Left ventricle myocardium superior (tissue), 1 donor: Measurements from ENCODE around the gene MLIP. TPM values are rescaled to one million over a fixed set of nuclear protein-coding genes. Genes with fewer than 3 reads are reported as not detected.

Experiments
- ATAC-seq: fragments of 200-7000 bp; cut with Tn5 transposase; one replicate; pipeline ENCODE4 v1.9.1; 2020; ENCODE audit warnings: mild to moderate bottlenecking, moderate library complexity
- DNase-seq: peaks from one replicate; pipeline ENCODE4 v3.0.0-alpha.2; 2020
- intact Hi-C: fragments of 100-400 bp; cut with micrococcal nuclease; formaldehyde crosslinking; loops from one replicate; pipeline ENCODE4 v1.11.0; 2022
- total RNA-seq: library from RNA; stranded (reverse); fragmentation: NEBNext Ultra II Directional; extraction: Animal tissue kit (Norgen Biotek cat#: 25700); gene quantifications from one replicate; pipeline ENCODE4 v1.2.1, GENCODE V29; 2021
- donor health status: DM: no; HTN: yes; CAD: no; lungs with severe emphysema.

The MLIP gene
- total RNA-seq, 1 donor from 2014 or later, result 436 TPM

DNA sequence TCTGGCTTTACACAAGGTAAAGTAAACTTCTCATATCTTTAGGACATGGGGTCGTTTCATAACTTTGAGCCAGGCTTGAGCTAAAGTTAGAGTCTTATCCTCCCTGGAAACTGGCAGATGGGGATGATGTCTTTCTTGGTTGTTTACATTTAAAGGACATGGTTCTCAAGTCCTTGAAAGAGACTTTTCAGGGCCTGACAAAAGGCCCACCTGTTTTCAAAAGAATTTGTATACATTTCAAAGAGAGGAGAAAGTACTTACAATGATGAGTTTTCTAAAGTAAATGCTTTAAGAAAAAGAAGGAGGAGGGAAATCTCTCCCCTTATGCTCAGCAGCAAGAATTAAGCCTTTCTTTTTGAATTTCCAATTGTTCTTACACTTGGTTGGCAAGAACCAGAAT is 151.3 kb downstream of the MLIP start:
- intact Hi-C loops, result no loop called here
- DNase-seq (no peak), ATAC-seq (no peak)

DNA sequence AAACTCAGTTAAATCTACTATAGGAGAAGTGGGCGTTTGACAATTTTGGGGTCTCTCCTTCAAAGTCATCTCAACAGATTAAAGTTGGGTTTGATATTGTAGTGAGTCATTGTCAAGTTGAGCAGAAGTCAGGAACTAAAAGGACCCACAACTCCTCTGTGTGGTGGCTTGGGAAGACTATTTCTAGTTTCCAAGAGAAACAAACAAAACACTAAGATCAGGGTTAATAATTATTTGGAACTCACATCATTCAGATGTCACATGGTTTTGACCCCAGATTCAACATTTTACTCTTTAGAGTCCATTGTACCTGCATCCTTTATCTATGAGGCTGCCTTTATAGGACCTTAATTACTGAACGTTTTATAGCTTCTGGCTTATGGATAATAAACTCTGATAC is 151.7 kb downstream of the MLIP start:
- ATAC-seq, result no peak
- intact Hi-C loops, result no loop called here

DNA sequence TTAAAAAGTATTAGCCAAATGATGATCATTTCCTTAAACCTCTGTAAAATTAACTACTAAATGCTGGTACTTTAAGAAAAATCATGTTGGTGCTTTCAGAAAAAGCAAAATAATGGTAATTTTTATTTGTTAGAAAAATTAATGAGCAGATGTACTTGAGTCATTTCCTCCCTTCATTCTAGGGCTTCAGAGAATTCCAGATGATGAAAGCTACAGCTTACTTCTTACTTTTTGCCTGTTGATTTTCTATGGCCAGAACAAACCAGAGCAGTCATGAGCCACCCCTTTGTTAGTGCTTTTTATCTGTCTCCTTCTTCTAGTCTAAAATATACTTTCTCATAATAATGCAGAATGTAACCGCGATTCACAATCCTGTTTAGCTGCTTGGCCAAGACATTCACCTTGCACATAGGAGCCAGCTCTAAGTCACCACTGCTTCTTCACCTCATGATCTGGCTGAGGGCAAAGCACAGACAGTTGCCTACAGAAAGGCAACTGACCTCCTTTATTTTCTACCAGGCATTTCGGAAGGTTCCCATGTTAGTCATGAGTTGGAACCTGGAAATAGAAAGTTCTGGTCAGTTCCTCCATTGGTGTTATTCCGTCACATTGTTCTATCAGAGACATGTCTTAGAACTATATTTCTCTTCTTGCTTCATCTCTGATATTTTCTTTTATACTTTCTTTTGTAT is 153.5 kb downstream of the MLIP start:
- no peak for ATAC-seq
- DNase-seq, result no peak
- intact Hi-C loops, result no loop called here

More for the DNA sequence above, 151.7 kb downstream of the MLIP start:
- no peak for DNase-seq

DNA sequence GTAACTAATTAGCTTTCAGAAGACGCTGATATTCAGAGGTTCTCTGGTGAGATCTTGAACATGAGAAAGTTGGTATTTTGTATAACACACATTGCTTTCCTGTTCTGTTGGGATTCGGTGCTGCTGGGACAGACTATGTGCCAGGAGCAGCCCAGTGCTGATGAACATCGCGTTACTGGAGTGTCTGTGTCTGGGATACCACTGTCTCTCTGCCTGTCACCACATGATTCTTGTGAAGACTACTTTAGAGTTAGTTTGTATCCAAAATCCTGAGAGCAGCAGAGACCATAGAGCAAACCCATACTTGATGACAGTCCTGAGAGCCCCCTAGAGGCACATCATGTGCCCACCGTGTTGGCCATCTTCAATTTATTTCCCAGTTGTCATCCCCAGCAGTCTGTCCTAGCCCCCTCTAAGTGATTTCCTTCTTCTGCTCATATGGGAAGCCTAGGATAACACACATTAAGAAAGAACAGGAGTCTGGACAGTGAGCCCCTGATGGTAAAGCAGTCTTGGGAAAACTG is 155.2 kb downstream of the MLIP start:
- DNase-seq, result no peak
- ATAC-seq, result peak; percentile 54
- intact Hi-C loops, result no loop called here

DNA sequence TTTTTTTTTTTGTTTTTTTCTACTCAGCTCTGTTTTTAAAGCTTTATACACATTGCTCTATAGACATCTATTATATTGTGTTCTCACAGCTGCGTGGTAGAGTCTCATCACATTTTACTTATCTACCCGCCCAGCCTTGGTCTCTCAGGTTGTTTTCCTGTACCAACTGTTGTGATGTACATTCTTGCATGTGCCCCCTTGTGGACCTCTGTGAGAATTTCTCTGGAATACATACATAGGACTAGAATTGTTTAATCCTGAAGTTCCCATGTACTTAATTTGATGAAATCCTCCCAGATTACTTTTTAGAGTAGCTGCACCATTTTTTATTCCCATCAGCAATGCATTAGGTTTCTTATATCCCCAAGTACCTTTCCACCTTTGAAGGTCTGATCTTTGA is 156.6 kb downstream of the MLIP start:
- DNase-seq (no peak), ATAC-seq (peak; percentile 10)
- intact Hi-C loops, result no loop called here

DNA sequence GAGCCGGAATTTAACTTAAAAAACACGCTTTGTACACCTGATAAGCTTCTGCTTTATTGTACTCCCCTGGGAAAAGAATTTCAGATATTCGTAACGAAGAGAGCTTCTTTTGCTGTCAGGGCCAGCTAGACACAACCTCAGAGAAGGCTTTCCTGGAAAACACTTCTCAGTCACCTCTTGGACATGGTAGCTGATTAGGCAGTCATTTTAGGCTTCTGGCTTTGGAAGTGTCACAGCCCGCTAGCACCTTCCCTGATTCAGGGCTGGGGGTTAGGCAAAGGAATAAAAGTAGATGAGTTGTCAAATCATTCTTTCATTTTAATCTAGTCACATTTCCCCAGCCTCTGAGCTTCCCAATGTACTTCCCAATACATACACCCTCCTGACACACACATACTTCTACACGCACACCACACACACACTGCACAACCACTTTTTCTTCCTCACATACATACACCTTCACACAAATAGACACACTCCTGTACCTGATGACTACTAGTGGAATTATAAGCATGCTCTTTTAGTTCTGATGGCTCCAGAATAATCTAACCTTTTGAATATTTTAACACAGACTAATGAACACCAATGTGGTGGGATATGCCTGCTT is 162.1 kb downstream of the MLIP start:
- intact Hi-C loops, result no loop called here
- no peak for DNase-seq
- peak; percentile 37 for ATAC-seq

DNA sequence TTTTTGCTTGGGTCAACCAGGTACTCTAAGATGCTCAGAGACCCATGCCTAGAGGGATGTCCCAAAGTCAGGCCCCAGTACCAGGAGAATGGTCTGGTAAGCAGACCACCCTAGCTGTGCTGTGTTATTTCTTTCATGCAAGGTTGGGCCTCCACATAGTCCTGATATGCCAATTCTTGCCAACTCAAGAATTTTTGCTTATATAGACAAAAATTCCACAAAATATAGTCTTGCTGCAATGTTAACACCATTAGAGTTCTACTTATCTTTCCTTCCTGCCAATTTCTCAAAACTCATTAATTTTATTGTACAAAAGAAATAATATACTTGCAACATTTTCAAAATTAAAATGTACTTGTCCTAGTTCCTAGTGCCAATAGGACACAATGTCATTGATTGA is 163.1 kb downstream of the MLIP start:
- DNase-seq, result no peak
- peak; percentile 11 for ATAC-seq
- intact Hi-C loops, result no loop called here

DNA sequence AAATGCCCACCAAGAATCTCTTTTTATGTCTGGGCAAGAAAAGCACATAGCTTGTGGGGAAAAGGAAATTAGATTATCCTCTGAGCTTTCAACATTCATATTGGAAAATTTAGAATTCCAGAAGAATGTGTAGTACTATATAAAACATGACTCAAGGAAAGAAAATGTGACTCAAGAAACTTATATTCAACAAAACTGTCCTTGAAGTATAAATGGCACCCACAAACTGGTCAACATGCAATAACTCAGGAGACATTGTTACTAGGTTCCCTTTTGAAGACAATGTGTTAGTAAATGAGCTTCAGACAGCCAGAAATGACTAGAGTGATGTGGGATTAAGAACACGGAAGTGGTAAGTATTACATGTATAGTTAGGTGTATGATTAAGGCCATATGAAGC is 170.9 kb downstream of the MLIP start:
- DNase-seq, result no peak
- ATAC-seq, result no peak
- intact Hi-C loops, result no loop called here

DNA sequence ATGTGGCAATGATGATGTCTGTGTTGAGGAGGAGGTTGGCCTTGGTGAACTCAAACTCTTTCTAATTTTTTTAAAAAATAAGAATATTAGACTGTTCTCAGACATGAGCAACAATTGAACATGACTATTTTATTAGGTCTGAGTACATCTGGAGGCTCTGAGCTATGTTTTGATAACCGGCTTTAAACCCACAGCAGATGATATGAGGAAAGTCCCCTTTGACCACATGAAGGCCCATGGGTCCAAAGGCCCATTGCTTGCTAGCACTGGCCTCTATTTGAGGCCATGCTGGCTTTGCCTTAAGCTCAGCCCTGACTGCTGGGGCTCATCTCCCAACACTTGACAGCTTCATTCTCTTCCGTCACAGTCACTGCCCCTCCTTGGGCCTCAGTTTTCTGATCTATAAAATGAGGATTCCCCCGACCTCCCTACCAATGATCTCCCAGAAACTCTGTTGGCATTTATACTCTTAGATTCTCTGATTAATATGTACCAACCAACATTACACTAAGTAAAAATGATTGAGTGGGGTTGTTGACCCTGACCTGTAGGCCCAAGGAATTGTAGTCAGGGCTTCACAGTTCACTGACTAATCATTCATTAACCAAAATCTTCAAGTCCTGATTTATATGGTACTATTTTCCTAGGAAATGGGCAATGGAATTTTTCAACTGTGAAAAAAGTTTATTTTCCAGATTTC is 173.1 kb downstream of the MLIP start:
- intact Hi-C loops, result no loop called here
- DNase-seq (no peak), ATAC-seq (no peak)

DNA sequence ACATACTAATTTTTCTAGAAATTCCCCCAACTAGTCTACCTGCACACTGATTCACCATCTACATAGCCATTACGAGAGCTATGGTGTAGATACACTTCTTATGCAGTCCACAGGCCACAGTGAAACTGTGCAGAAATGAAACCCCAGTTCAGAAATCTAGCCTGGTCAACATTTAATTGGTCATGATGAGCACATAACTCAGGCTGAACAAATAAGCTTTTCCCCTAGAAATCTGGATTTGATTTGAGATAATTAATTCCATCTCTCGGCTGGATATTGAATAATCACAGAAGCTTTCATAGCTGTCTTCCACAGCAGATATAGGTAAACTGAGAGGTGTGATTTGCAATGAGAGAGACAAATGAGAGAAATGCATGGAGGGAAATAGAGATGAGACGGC is 174.4 kb downstream of the MLIP start:
- ATAC-seq (no peak), DNase-seq (no peak)
- intact Hi-C loops, result no loop called here

DNA sequence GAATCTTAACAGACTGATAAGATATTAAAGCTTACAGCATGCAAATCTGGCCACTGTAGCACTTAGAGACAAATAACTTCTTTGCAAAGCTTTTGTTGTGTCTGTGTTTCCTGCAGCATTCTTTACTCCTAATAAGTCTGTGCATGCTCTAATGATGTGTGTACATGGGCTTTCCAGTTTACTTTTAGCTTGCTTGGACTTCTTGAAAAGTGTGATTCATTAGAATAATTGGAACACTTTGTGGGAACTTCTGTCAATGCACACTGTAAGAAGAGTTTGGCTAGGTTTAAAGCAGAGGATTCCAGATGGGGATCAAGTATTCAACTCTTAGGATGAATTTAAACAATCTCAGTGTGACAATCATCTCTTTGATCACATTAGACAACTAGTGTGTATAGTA is 174.9 kb downstream of the MLIP start:
- intact Hi-C loops, result no loop called here
- ATAC-seq (no peak), DNase-seq (no peak)

DNA sequence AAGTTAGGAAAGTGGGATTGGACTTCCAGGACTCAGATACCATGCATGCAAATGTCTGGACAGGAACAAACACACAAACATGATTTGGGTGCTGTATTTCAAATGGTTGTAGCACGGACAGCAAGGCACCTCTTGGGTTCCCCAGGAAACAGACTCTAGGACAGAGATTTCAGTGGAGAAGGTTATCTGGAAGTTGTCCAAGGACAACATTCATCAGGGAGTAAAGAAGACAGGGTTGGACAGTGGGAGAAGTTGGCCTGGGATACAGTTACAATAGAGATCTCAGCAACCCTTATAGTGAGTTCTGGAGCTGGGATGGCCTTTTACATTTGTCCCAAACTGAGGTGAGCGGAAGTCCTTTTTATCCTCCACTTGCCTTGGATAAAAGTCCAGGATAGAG is 177.2 kb downstream of the MLIP start:
- no peak for ATAC-seq
- DNase-seq, result no peak
- intact Hi-C loops, result no loop called here

DNA sequence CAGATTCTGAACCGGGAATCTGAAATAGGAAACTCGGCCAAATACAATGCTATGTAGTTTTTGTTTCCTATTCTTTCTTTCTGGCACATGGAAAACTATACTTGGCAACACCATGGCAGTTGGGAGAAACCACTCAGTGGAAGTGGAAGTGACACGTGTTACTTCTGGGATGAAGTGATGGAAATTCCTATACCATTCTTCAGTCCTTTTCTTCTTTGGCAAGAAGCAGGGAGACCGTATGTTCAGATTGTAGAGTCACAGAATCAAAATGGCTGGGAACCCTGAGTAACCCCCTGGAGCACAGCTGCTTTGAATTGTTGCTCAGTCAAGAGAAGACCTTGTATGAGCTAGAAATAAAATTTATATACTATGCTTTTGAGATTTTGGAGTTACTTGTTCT is 178.2 kb downstream of the MLIP start:
- intact Hi-C loops, result no loop called here
- no peak for DNase-seq

DNA sequence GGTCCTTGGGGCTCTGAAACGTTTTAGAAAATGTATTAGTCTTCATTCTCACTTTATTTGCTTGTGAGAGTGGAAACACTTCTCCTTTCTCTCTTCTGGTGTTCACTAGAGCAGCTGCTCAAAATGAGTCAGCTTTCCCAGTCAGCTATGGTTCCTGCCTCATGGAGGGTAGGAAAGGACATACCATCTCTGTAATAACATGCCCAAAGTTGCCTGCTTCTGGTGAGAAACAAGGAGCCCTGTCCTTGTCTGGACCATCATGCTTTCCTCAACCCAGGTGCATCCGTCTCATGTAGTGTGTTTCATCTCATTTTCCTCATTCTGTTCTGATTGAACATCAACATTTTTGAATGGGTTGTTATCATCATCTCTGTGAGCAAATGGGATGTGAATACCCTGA is 179.9 kb downstream of the MLIP start:
- ATAC-seq (peak; percentile 31), DNase-seq (no peak)
- intact Hi-C loops, result no loop called here

More for the DNA sequence above, 178.2 kb downstream of the MLIP start:
- ATAC-seq, result no peak

DNA sequence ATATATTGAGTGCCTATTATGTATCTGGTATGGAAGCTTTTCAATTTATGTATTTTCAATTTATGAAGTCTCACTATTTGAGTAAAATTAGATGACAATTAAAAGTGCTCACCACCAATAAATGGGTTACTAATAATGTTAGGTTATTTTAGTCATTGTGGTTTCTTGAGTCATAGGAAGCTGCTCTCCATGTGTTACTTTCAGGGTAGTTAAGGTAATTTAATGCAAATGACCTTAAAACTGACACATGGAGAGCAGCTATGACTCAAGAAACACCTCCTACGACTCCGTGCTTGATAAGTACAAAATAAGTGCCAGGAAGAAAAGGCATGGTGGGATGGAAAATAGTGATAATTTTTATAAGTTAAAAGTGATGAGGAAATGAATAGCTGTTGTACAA is 180.5 kb downstream of the MLIP start:
- intact Hi-C loops, result no loop called here
- no peak for DNase-seq
- ATAC-seq, result no peak

DNA sequence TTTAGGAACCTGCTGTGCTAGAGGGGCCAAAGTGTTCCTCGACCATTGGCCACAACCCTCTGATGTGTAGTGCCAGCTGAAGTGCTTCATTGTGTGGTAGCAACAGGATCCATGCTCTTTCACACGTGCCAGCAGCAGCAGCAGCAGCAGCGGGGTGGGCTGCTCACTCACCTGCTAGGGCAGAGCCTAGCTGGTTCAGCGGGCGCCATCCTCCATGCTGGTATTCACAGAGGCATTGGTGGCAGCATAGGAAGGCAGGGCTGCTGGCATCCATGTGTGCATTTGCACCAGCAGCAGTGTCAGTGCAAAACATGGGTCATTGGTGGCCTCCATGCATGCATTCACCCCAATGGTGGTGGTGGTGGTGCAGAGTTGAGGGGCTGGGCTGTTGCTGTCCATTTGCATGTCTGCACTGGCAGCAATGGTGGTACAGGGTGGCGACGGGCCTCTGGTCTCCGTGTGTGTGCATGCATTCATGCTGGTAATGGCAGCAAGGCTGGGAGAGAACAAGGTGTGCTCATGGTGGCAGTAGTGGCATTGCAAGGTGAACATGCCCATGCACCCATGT is 183.8 kb downstream of the MLIP start:
- DNase-seq (peak; percentile 20), ATAC-seq (no peak)
- intact Hi-C loops, result no loop called here

DNA sequence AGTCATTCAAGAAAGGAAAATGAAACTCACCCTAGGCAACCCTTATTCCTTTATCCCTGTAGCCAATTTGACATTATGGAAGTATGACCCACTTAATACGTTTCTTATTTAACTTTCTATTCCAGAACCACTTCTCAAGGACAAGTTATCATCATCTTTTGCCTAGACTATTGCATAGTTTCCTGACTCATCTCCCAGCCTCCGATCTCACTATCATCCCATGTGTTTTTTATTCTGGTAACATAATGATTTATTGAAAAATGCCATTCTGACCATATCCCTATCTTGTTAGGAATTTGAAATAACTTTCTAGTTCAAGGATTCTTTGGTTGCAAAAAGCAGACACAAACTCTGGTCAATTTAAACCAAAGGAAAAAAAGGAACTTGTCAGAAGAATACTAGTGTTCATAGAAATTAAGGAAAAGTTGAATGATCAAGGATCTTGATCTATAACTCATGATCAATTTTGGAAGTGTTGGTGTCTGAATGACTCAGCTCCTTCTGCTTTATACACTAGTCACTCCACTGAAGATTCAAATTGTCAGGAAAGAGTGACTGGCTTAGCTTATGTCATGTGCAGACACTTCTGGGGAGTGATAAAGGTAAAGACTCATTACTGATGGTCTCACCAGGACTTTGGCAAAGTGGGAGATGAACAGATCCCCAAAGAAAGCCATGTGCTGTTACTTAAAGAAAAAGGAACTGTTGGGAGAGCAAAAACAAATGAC is 188.5 kb downstream of the MLIP start:
- DNase-seq (no peak), ATAC-seq (no peak)
- intact Hi-C loops, result no loop called here

DNA sequence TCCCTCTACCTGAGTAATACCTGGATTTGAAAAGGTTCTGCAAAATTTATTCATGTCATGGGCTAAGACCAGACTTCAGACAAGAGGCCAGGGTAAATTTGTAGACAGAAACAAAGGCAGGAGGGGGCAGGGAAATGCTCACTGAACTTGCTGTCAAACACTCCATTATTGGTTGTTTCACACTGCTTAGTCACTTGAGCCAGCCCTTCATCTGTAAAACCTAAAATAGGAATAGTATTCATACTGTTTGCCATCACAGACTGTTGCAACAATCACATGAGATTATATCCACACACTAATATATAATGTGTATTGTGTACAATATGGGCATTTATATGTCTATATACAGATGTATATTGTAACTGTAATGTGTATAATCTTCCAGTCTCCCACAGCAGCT is 190.5 kb downstream of the MLIP start:
- intact Hi-C loops, result no loop called here
- ATAC-seq (no peak), DNase-seq (no peak)

DNA sequence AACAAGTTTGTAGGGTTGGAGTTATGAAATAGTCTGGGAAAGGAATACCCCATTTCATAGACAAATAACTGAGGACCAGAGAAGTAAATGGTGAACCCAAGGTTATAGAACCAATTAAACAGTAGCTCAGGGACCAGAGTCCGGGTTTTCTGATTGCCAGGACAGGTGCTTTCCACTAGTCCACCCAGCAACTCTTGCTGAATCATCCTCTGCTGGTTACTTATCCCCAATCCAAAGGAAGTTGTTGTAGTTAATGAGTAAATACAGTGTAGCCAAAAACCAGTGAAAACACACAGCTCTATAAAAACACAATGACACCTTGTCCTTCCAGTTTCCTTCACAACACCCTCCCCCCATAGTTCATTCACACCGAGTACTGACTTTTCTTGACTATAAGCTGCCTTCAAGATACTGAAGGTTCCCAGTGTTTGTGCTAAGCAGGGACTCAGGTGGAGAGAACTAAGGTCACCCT is 196.2 kb downstream of the MLIP start:
- intact Hi-C loops, result no loop called here
- no peak for DNase-seq
- no peak for ATAC-seq
